IMR-90 (cell line): ENCODE data around the gene GNAT2.

Source experiments
- BHLHE40 ChIP-seq: fragments of 150-350 bp; IDR thresholded peaks from 2 replicates; pipeline ENCODE4 v1.6.1; 2016; ENCODE audit warnings: mild to moderate bottlenecking, low read depth, low read length
- CEBPB ChIP-seq: IDR thresholded peaks from 2 replicates; pipeline ENCODE4 v1.6.1; 2012; ENCODE audit warnings: low read depth, low read length, improper control_type of control experiment
- CHD1 ChIP-seq: IDR thresholded peaks from 2 replicates; pipeline ENCODE4 v1.6.1; 2012; ENCODE audit warnings: low read depth, low read length, improper control_type of control experiment
- CTCF ChIP-seq: conservative IDR thresholded peaks from 2 replicates; pipeline ENCODE4 v1.5.1; 2012; ENCODE audit warnings: mild to moderate bottlenecking, low read depth, low read length, improper control_type of control experiment
- NFE2L2 ChIP-seq: fragments of 150-350 bp; IDR thresholded peaks from 2 replicates; pipeline ENCODE4 v1.6.1; 2016; ENCODE audit warnings: low read depth, mild to moderate bottlenecking, low read length
- POLR2A ChIP-seq: IDR thresholded peaks from 2 replicates; pipeline ENCODE4 v1.6.1; 2012; ENCODE audit warnings: mild to moderate bottlenecking, low read depth, low read length
- RAD21 ChIP-seq: IDR thresholded peaks from 2 replicates; pipeline ENCODE4 v1.6.1; 2012; ENCODE audit warnings: low read length, improper control_type of control experiment
- RFX5 ChIP-seq: IDR thresholded peaks from 2 replicates; pipeline ENCODE4 v1.8.0; 2012; ENCODE audit warnings: low read depth, mild to moderate bottlenecking, low read length, moderate library complexity

- no peak for TF ChIP-seq CTCF
- TF ChIP-seq CEBPB: no peak
- TF ChIP-seq RAD21: no peak
- TF ChIP-seq RFX5: no peak
- TF ChIP-seq POLR2A: no peak
- TF ChIP-seq CHD1: no peak
- TF ChIP-seq NFE2L2: no peak
- no peak for TF ChIP-seq BHLHE40
Measured at GRCh38 chr1:109639063-109639840, 19.8 kb upstream of the GNAT2 start.
